8988T (cell line): ENCODE measurements around the gene RNF213.
A peak's percentile ranks its signal among the peaks of the same experiment; 100 is the strongest.

ENCODE experiments used
- DNase-seq: peaks from one replicate; pipeline ENCODE4 v3.0.0; 2011

Gene RNF213

DNA sequence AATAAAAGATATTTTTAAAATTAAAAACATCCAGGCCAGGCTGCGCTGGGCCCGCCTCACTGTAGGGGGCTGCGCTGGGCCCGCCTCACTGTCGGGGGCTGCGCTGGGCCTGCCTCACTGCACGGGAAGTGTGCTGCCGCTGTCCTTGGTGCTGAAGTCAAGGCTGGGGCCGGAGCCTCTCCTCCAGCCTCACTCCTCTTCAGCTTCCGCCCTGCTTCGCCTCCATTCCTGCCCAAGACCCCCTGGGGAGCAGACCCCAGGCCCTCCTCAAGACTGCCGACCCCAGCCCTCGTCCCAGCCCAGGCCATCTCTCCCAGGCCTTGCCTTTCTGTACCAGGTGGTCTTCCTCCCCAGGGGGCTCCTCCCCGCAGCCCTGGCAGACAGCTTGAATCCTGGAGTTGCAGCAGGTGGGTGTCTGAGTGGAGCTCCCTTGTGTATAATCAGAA lies 180.5 kb downstream of the RNF213 start:
- DNase-seq, result peak; percentile 69

DNA sequence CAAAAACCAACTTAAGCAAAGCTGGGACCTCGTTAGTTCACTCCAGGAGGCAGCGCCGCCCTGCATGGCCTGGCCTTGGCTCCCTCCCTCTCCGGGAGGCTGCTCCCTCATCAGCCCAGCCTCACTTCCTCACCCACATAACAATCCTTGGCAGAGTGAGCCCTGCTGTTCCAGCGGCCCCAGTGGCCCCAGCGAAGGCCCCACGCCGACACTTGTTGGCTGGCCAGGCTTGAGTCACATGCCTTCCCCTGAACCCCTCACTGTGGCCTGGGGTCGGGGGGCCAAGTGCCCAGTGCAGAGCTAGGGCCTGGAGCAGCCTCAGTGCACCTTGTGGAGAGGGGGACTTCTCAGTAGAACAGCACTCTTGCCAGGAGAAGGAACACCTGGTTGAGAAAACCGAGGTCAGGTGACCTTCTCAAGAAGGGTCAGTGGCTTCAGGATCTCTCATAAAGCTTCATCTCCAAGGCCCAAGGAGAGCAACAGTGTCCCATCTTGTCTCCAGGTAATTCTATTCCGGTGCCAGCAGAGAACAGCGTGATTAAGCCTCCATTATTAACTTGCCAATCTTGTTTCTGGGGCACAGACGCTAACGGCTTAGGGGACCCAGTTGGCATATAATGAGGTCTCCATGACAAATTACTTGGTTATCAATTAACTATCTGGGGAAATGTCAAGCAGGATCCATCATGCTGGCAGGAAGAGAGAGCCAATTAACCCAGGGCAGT lies 181.1 kb downstream of the RNF213 start:
- no peak for DNase-seq

DNA sequence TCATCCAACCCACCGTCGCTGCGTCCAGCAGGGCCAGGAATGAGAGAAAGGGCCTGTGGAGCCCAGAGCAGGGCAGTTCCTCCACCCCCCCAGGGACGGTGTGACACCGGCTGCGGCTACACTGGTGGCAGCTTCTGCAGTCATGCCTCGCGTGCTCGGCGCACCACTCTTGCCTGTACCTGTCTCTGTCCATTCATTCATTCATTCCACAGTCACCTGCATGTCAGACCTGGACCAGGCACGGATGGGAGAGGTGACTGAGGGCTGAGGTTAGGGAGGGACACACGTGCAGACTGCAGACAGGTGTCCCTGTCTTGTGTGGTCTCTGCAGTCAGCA lies 181.6 kb downstream of the RNF213 start:
- DNase-seq, result no peak

DNA sequence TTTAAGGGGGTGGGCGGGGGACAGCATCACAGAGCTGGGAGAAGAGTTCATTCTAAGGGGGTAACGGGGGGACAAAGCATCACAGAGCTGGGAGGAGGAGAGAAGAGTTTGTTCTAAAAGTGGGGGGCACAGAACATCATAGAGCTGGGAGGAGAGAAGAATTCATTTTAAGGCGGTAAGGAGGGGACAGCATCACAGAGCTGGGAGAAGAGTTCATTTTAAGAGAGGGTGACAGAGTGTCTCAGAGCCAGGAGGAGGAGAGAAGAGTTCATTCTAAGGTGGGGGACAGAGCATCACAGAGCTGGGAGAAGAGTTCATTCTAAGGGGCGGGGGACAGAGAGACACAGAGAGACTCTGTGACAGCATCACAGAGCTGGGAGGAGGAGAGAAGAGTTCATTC lies 182.1 kb downstream of the RNF213 start:
- DNase-seq, result no peak

DNA sequence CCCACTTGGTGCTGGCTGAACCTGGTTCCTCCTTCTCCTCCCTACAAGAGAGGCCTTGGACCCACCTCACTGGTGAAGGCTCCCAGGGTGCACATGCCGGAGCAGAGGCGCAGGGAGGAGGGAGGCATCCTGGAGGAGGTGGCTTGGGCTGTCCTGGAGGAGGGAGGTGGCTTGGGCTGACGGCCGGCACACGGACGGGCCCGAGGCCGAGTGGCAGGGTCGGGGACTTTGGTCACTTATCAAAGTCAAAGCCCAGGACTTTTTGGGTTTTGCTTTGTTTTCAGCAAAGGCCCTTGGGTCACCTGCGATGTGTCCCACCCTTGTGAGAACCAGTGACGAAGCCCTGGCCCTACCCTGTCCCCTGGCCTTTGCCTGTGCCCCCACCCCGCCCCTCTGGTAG lies 182.8 kb downstream of the RNF213 start:
- DNase-seq, result no peak

DNA sequence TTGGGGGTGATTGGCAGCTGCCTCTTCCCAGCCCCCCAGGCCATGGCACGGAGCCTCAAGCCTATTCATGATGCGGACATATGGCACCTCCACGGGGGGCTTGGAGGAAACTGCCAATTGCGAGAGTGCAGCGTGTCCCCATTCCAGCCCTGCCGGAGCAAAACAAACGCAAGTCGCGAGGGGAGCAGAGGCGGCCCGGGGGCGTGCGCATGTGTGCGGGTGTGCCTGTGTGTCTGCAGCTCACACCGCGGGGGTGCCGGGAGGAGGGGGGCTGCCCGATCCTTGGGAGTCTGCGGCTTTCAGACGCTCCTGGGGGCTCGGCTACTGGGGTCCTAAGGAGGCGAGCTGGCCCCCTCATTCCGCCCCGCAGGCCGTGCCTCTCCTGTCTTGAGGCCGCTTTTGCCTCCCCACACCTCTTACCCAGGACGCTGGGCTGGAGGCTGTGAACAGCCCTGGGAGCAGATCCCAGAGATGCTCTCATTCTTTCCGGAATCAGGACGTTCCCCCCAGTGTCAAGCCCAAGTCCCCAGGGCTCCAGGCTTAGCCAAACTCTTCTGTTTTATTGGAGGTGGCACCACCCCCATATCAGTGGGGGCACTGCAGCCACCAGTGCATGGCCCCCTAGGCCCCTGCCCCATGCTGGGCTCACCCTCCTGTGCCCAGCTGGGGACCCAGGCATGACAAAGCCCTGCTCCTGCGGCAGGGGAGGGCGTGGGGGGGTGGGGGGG lies 183.4 kb downstream of the RNF213 start:
- DNase-seq, result no peak

DNA sequence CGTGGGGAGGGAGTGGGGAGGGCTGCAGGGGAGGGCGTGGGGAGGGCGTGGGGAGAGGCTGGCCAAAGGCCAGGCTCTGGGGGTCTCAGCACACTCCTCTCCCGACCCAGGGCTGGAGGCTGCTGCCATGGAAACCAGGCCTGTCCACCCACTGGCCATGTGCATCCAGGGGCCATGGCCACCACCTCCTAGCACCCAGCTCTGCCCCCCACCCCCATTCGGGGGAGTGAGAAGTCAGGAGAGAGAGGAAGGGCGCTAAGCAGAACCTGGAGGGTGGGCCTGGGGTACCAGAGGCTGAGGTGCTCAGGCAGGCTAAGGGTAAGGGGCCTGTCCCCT lies 184.0 kb downstream of the RNF213 start:
- DNase-seq, result no peak

DNA sequence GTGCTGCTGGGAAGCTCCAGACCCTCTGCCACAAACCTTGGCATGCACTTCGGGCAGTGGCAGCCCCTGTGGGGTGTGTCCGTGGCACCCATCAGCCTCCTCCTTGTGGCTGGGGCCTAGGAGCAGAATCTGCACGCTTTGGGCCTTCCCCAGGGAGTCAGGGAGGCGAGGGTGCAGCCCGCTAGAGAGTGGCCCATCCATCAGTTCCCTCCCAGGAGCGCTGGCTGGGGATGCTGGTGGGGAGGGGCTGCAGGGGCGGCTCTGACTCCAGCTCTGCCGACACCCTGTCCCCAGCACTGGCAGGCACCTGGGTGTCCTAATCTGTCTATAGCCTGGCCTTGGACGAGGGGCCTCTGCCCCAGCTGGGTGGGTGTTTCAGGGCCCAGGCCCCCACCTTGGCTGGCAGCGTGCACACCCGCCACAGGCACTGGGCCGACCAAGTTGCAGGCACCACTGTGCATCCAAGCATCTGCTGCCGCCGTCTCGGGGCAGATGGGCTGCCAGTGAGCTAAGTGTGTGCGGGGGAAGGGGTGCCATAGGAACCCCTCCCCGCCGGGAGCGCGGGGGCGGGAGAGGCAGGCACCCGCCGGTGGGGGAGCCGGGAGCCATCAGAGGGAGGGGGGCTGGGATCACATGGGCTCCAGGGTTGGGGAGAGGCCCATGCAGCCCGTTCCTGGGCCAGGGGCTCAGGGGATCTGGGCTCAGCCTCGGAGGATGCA lies 184.5 kb downstream of the RNF213 start:
- DNase-seq, result no peak

DNA sequence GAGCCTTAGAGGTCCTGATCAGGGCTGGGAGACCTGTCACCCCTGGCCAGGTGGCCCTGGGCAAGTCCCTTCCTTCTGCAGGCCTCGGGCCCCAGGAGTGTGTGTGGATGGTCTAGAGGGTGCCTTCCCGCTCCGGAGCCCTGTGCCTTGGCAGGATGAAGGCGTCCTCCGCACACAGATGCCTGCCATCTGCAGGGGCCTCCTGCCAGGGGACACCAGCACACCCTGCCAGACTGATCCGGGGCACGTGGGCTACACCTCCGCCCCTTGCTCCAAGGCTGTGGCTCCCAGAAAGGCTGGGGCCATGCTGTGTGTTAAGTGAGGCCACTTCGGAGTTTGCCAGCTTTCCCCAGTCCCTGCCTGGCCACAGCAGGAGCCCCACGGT lies 185.1 kb downstream of the RNF213 start:
- no peak for DNase-seq

DNA sequence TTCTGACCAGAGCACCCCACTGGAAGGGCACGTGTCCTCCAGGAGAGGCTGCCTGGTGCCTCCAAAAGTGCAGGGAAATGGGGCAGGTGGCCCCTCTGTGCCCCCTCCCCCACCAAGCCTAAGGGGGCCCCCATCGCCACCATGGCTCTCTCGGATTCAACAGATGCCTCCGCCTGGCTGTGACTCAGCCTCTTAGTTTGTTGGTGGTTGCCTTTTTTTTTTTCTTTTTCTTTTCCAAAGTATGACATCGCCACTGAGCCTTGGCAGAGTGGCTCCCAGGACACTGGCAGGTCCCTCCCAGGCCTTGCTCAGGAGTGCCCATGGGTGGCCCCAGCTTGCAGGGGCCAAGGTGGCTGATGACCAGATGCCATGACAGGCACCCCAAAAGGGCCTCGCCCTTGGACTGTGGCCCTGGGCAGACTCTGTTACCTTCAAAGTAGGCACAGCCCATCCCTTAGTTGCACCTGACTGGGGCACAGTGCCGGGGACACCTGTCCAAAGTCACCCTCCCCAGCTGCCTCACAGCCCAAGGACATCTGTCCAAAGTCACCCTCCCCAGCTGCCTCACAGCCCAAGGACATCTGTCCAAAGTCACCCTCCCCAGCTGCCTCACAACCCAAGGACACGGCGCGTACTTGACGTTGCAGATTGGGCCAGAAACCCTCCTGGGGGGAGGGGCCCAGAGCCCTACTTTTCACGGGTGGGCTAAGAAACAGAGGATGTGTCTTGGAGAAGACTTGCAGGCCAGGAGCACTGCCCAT lies 186.2 kb downstream of the RNF213 start:
- DNase-seq, result no peak

DNA sequence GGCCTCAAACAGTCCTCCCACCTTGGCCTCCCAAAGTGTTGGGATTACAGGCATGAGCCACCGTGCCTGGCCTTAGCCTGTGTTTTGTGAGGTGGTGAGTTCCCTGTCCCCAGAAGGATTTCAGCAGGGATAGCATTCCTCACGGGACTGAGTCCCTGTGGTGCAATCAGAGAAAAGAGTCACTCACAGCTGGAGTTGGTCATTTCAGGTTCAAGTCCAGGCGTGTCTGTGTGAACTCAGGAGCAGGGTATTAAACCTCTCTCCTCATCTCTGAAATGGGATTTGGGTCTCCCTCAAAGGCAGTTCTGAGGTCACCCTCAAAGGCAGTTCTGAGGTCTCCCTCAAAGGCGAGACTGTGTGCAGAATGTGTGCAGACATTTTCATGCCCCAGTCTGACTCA lies 187.1 kb downstream of the RNF213 start:
- no peak for DNase-seq
